Measurements from ENCODE around the gene RELCH.

RELCH gene

DNA sequence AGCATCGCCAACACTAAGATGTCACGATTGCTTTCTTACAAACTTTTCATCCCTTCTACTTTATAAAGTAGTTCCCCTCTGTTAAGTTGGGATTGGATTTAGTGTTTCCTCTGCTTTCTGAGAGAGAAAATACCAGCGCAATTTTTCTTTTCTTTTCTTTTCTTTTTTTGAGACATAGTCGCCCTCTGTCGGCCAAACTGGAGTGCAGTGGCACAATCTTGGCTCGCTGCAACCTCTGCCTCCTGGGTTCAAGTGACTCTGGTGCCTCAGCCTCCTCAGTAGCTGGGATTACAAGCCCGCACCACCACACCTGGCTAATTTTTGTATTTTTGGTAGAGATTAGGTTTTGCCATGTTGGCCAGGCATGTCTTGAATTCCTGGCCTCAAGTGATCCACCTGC lies 9.0 kb downstream of the RELCH start:
- DNase-seq (ENCODE audit: low read depth): no peak

DNA sequence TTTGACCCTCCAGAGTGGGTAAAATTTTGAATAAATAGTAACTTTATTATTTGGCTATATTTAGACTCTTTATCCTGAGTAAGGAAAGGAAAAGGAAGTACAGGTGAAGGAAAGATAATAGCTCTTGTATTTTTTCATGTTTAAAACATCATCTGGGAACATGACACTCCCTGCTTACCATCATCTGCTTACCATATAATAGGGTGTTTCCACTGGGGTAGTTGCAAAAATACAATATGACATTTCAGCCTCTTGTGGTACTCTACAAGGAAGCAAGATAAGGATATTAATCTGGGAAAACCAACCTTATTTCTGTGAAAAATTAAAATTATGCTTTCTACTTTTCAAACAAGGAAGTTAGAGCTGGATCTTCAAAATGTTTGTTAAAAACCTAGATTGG lies 9.9 kb downstream of the RELCH start:
- no peak for DNase-seq (ENCODE audit: low read depth)

GRCh38 chr18:62198259-62198658 lies 11.2 kb downstream of the RELCH start:
- DNase-seq (ENCODE audit: low read depth): no peak

DNA sequence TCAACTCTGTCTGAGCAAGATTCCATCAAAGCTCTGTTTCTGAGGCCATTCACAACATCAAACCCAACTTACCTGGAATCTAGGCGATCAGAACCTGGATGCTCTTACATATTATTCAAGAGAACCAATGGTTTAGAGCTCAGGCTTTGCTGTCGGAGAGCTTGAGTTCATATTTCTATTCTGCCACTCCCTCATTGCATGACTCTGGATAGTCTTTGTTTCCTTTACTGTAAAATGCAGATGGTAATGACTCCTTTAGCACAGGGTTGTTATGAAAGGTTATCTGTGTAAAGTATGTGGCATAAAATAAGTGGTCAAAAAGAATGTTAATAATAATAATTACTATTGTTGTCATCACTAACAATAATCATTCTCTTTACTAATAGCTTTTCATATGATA lies 12.6 kb downstream of the RELCH start:
- DNase-seq (ENCODE audit: low read depth): no peak

DNA sequence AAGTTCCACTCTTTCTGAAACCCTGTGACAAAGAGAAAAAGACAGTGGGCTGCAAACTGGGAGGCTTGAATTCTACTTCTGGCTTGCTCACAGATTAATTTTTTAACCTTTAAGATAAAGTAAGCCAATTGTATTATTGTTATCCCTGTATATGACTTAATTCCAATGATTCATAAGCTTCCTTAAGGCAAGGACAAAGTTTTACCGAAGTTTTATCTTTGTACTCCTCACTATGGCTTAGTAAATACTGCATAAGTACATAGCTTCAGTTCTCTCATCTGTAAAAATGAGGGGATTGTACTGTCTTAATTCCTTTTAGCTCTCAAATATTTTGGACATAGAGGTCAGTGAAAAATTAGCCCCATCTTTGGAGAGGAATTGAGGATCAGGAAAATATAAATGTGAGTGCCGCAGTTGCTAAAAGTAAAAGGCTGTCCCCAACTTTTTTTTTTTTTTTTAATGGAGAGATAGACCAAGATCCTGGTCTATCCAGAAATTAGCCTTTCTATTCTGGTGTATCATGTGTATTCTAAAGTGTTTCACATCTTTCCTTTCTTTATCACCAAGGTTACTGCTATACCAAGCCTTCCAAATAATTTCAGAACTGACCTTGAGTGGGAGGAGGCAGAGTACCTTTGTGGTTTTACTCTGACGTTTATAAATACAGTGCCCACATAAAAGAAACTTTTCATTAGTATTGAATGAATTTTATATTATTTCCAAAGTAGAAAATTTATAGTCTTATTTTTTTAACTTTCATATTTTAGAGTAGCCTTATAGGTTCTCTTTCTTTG lies 13.3 kb downstream of the RELCH start:
- DNase-seq (ENCODE audit: low read depth): no peak

DNA sequence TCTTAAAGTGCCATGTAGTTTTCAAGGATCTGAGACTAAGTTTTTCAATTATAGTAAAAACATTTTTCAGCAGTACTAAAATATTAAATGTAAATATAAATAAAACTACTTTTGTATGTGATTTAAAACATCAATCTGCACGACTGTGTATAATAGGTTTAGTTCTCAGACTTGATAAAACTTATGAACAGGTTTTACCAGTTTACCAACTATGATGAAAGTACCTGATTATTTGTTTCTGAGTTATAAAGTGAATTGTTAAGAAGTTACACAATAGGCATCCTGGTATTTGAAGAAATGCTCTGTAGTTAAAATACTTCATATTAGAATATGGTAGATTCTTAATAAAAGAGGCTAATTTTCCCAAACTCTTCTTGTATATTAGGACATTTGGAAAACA lies 14.8 kb downstream of the RELCH start:
- no peak for DNase-seq (ENCODE audit: low read depth)

- DNase-seq (ENCODE audit: low read depth): no peak
These were observed 18.8 kb downstream of the RELCH start for GRCh38 chr18:62205824-62206223.

DNA sequence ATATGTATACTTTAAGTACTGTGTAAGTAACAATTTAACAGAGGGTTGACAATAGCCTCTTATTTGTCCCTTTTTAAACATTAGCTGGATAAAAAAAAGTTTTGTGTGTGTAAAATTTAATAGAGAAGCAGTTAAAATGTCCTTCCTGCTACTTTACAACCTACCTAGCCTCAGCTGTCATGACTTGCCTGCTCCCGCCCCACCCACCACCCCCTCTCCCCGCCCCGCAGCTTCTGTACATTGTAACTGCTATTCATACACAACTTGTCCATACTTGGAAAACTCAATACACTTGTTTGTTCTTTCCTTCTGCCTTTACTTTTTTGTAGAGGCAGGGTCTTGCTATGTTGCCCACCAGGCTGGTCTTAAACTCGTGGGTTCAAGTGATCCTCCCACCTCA lies 19.5 kb downstream of the RELCH start:
- DNase-seq (ENCODE audit: low read depth): no peak

DNA sequence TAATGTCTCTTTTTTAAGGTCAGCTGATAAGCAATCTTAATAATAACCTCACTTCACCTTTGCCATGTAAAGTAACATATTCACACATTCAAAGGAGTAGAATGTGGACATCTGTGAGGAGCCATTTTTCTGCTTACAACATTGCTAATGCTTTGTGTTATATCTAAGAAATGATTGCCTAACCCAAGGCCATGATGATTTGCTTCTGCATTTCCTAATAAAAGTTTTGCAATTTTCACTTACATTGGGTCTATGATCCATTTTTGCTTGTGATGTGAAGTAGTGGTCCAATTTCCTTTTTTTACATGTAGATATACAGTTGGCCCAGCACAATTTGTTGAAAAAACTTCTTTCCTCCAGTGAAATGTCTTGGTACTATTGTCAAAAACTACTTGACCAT lies 22.0 kb downstream of the RELCH start:
- DNase-seq (ENCODE audit: low read depth): no peak

DNA sequence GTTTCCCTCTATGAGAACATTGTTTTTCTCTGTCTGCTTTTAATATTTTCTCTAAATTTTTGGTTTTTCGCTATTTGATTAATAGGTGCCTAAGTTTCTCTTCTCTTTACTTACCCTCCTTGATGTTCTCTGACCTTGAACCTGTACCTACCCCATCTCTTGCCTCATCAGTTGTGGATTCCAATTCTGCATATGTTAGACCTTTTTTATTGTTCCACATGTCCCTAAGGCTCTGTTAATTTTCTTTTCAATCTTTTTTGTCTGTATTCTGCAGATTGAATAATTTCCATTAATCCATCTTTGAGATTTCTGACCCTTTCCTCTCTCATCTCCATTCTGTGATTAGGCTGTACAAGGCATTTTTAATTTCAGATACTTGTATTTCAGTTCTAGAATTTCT lies 23.1 kb downstream of the RELCH start:
- DNase-seq (ENCODE audit: low read depth): no peak

DNA sequence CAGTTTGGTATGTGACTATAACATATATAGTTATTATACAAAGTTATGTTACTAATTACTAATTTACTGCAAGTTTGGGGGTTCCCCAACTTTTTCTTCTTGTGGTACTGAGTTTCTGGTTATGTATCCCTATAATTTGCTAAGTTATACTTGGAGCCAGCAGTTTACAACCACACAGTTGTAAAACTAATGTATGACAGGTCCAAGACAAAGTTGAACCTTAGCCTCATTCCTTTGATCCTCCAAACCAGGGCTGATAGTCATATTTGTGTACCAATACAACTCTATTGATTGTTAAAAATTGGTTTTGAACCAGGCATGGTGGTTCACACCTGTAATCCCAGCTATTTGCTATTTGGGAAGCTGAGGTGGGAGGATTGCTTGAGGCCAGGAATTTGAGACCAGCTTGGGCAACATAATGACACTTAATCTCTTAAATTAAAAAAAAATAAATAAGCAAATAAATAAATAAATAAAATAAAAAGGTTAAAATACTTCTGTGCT lies 24.3 kb downstream of the RELCH start:
- no peak for DNase-seq (ENCODE audit: low read depth)

DNA sequence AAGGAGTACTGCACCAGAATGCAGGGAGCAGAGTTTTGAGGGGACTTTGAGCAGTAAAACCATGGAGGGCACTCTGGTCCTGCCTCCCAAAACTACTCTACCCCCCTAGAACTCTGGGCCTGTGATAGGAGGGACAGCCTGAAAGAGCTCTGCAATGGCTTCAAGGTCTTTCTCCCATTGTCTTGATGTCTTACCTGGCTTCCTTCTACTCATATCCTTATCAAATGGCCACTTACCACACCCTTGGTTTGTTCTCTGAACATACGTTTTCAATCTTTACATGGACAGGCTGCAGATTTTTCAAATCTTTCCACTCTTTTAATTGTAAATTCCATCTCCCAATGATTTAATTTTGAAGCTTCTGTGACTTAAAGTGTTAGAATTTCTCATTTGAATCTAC lies 27.7 kb downstream of the RELCH start:
- no peak for DNase-seq (ENCODE audit: low read depth)

- DNase-seq (ENCODE audit: low read depth): no peak
These were observed 37.2 kb downstream of the RELCH start for GRCh38 chr18:62224229-62224628.

DNA sequence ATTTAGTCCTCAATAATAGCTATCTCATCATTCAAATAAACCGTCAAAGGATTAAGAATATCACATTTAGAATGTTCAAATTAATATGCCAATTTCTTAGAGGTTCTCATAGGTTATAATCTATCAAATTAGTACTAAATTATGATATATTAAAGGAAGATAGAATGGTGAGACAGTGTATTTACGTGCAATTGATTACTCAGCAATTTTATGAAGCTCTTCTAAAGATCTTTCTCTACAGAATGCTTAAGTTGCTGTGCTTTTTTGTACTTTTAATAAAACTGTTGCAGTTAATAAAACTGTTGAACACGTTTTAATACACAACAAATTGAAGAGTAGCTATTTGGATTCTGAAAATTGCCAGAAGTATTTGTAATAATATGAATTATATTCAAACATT lies 39.0 kb downstream of the RELCH start:
- DNase-seq (ENCODE audit: low read depth): no peak

DNA sequence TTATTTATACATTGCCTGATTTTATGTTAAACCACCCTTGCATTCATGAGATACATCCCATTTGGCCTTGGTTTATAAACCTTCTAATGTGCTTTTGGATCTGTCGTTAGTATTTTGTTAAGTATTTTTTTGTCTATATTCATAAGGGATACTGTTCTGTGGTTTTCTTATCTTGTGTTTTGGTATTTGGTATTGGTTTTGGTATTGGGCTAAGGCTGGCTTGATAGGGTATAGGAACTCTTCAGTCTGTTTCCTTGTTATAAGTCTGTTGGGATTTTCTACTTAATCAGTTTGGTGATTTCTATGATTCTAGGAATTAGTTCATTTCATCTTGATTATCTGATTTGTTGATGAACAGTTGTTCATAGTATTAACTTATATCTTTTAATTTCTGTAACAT lies 49.2 kb downstream of the RELCH start:
- no peak for DNase-seq (ENCODE audit: low read depth)

DNA sequence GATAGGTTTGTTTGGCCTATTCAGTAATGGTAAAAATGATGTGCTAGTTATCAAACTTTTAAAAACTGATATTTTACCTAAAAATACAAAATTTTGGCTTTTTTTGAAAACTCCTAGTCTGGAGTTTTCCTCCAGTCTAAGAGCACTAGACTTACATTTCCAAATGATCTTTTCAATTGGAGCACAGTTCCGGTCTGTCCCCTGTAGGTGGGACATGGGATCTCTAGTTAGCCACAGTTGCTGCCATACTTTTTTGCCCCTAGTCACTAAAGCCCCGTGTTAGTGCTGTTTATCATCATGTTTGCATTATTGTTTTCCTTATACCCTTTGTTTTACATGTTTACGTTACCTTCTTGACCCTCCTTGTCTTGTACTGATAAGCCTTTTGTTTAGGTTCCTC lies 52.4 kb downstream of the RELCH start:
- no peak for DNase-seq (ENCODE audit: low read depth)

DNA sequence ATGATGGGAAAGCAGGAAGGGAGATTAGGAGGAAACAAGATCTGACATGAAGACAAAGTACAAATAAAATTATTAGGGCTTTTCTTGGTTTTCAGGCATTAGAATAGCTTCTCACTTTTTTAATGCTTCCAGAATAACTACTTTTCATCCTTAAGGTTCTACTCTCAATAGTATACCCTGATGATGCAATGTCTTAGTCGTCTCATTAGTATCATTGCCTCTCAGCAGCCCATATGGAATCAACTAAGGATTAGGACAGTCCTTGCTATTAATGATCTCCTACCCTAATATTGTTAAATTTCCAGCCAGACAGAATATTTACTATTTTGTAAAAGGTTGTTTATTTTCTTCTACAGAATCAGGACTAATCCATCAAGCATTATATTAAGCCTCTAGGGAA lies 55.9 kb downstream of the RELCH start:
- DNase-seq (ENCODE audit: low read depth): no peak

DNA sequence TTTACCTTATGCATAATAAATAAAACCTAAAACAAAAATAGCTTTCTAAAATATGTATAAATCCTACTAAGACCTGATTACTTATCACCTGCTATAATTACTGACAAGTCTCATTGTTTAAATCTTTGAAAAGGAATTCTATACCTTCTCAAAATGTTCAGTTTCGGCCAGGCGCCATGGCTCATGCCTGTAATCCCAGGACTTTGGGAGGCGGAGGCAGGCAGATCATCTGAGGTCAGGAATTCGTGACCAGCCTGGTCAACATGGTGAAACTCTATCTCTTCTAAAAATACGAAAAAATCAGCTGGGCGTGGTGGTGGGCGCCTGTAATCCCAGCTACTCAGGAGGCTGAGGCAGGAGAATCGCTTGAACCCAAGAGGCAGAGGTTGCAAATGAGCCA lies 58.1 kb downstream of the RELCH start:
- no peak for DNase-seq (ENCODE audit: low read depth)

DNA sequence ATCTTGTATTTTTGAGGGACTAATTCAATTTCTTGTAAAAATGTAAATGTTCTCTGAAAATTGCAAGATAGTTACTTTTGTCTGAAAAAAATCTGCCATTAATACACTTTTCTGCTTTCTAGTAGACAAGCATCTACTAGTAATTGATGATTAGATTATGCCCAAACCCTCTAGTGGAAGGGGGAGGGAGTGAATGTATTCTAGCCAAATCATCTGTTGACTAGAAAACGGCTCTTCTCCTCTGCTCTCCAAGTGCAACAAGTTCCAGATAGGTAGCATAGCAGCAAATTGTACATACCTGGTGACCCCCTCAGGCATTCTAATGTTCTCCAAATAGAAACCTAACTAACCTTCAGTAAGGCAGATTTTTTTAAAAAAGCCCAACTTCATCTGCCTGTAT lies 58.6 kb downstream of the RELCH start:
- DNase-seq (ENCODE audit: low read depth): no peak

GRCh38 chr18:62248313-62248712 lies 61.3 kb downstream of the RELCH start:
- no peak for DNase-seq (ENCODE audit: low read depth)

DNA sequence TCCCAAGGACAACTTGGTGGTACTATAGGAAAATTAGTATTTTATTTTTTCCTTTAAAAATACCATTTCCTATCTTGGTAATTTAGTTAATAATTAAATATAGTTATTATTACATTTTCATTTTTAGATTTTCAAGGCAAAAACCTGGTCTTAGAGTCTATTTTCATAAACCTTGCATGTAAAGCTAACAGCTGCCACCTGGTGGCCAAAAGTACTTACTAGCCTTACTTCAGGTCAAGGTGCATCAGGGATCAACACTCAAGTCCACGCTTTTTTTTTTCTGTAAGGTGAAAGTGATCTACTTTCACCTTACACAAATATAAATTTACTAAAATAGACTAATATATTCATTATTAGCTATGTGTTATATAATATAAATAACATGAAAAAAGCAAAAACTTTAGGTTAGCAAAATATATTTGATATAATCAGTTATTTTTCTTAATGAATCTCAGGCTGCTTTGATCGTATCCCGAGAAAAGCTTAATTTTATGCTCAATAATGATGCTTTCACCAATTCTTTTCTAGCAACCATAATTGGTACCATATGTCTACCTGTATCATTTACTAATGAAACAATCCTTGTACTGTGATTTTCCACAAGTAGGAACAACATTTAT lies 62.5 kb downstream of the RELCH start:
- peak; percentile 46 for DNase-seq (ENCODE audit: low read depth)

- DNase-seq (ENCODE audit: low read depth): no peak
These were observed 63.4 kb downstream of the RELCH start for GRCh38 chr18:62250475-62250874.

- no peak for DNase-seq (ENCODE audit: low read depth)
These were observed 71.0 kb downstream of the RELCH start for GRCh38 chr18:62258093-62258492.

DNA sequence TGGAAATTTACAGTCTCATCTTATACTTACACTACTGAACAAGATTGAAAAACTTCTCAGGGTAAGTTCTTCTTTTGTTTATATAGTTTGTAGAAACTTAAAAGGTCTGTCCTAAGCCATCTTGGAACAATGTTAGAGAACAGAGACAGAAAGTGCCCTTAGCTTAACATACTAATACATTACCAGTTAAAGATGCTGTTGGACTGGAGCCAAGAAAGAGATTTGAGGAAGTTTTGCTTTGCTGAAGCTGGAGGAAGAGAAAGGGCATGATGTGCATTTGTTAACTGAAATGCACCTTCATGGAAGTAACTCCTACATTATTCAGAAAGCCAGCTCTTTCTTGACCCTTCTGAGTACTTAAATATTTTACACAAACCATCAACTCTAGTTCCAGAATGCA lies 71.6 kb downstream of the RELCH start:
- DNase-seq (ENCODE audit: low read depth): no peak
